Stimulated activated memory B cell treated with anti-CD40 and anti-IgM and Interleukin-4, amounts not matched to agents 10 μg/mL and 1 μg/mL and 100 μg/mL, for 72 hours (primary cell): ENCODE data around the gene RNF14.
"Not testable (repeated sequence)": the region's sequence is repeated elsewhere in the genome, so short reads cannot be mapped to it uniquely, and the experiment has no call there.

Experiments used
- ATAC-seq: fragments of 150-1000 bp; cut with Tn5 transposase; 2 replicates; pipeline ENCODE4 v1.10.0; 2021
- H3K27ac Mint-ChIP-seq: one replicate; pipeline ENCODE4 v1.8.0; 2022; ENCODE audit warnings: mild to moderate bottlenecking, mixed read lengths
- H3K27me3 Mint-ChIP-seq: one replicate; pipeline ENCODE4 v1.8.0; 2022; ENCODE audit warnings: mixed read lengths
- H3K36me3 Mint-ChIP-seq: one replicate; pipeline ENCODE4 v1.8.0; 2022; ENCODE audit warnings: mixed read lengths
- H3K4me1 Mint-ChIP-seq: one replicate; pipeline ENCODE4 v1.8.0; 2022; ENCODE audit warnings: mixed read lengths
- H3K4me3 Mint-ChIP-seq: one replicate; pipeline ENCODE4 v1.8.0; 2022; ENCODE audit warnings: mild to moderate bottlenecking, moderate library complexity, mixed read lengths
- H3K9me3 Mint-ChIP-seq: one replicate; pipeline ENCODE4 v1.8.0; 2022; ENCODE audit warnings: mixed read lengths

RNF14 gene

DNA sequence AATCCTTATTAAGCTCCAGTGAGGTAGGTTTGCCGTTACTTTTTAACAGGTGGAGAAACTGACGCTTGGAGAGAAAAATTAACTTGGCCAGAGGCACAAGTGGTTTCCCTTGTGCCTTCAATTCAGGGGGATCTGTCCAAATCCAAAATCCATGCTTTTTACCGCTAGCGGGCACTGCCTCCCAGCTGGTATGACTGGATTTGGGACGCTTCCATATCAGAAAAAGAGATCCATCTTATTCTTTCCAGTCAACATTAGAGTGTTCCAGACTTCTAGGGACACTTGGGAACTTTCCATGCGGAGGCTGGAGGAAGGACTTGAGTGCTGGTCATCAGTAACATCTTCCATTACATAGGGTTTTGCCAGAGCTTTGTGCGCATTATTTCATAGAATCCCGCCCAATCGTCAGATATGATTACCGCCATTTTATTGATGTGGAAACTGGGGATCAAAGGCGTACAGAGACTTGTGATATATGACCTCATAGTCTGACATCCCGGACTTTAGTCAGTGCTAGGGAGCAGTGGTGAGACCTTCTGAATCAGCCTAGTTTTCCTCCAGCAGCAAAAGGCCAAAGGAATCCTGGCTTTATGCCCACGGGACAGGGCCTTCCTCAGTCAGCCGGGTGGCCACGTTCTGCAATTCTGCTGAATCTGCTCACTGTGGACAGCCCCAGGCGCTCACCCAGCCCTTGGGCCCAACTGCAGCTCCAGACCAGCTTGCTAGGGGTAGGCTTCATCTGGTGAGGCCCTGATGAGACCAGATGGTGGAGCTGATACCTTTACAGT, 45.0 kb downstream of the RNF14 start:
- ATAC-seq, result no peak
- Mint-ChIP-seq H3K36me3 (peaks cover 9% of the 10 kb centered on the region), H3K4me1 (peaks cover 57% of the 10 kb centered on the region), H3K27ac (peak overlapping the region; percentile 66), H3K27me3 (no peaks in the 10 kb centered on the region), H3K9me3 (no peaks in the 10 kb centered on the region), H3K4me3 (no peak overlapping the region)

- H3K4me3 Mint-ChIP-seq, result no peak overlapping the region
- peak; percentile 62 for ATAC-seq
- H3K27ac Mint-ChIP-seq, result peak overlapping the region; percentile 66
- no peaks in the 10 kb centered on the region for H3K9me3 Mint-ChIP-seq
- H3K36me3 Mint-ChIP-seq, result no peaks in the 10 kb centered on the region
- H3K27me3 Mint-ChIP-seq, result peaks cover 8% of the 10 kb centered on the region
- peaks cover 57% of the 10 kb centered on the region for H3K4me1 Mint-ChIP-seq
Measured at GRCh38 chr5:142014911-142015584, 46.1 kb downstream of the RNF14 start.

GRCh38 chr5:142015781-142016533, 47.1 kb downstream of the RNF14 start:
- H3K27ac Mint-ChIP-seq, result peak overlapping the region; percentile 66
- H3K36me3 Mint-ChIP-seq, result no peaks in the 10 kb centered on the region

GRCh38 chr5:142016556-142016955, 47.7 kb downstream of the RNF14 start:
- H3K27ac Mint-ChIP-seq, result peak overlapping the region; percentile 66
- peaks cover 8% of the 10 kb centered on the region for H3K27me3 Mint-ChIP-seq
- H3K4me3 Mint-ChIP-seq, result peak overlapping the region; percentile 6
- ATAC-seq, result peak; percentile 2
- H3K9me3 Mint-ChIP-seq, result peaks cover 3% of the 10 kb centered on the region
- H3K4me1 Mint-ChIP-seq, result peaks cover 57% of the 10 kb centered on the region
- H3K36me3 Mint-ChIP-seq, result no peaks in the 10 kb centered on the region

More at GRCh38 chr5:142015781-142016533, 47.1 kb downstream of the RNF14 start:
- Mint-ChIP-seq H3K4me3 (peak overlapping the region; percentile 24), H3K4me1 (peaks cover 57% of the 10 kb centered on the region), H3K27me3 (peaks cover 8% of the 10 kb centered on the region), H3K9me3 (peaks cover 3% of the 10 kb centered on the region)
- ATAC-seq, result peak; percentile 47

GRCh38 chr5:142017832-142018427, 49.0 kb downstream of the RNF14 start:
- peaks cover 3% of the 10 kb centered on the region for H3K9me3 Mint-ChIP-seq
- H3K4me1 Mint-ChIP-seq, result peaks cover 47% of the 10 kb centered on the region
- H3K36me3 Mint-ChIP-seq, result no peaks in the 10 kb centered on the region
- no peak overlapping the region for H3K4me3 Mint-ChIP-seq
- peak; percentile 71 for ATAC-seq
- peaks cover 8% of the 10 kb centered on the region for H3K27me3 Mint-ChIP-seq
- H3K27ac Mint-ChIP-seq, result peak overlapping the region; percentile 3

DNA sequence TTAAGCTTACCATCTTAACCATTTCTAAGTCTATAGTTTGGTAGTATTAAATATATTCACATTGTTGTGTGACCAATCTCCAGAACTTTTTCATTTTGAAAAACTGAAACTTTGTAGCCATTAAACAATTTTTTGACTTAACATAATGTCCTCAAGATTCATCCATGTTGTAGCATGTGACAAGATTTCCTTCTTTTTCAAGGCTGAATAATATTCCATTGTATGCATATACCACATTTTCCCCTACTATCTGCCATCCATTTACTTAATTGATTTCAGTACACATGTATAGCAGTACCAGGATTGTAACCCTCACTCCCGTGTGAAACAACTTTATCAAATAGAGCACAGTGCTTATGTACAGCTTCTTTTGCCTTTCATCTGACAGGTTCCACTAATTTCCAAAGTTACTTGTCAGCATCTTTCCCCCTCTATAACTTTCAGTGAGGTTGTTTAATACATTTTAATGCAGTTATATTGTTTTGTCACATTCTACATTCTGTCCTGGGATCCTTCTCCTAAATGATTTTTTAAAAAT, 51.3 kb downstream of the RNF14 start:
- H3K27me3 Mint-ChIP-seq, result peaks cover 8% of the 10 kb centered on the region
- no peaks in the 10 kb centered on the region for H3K36me3 Mint-ChIP-seq
- no peak overlapping the region for H3K27ac Mint-ChIP-seq
- no peak for ATAC-seq
- H3K4me1 Mint-ChIP-seq, result peaks cover 38% of the 10 kb centered on the region
- no peak overlapping the region for H3K4me3 Mint-ChIP-seq
- H3K9me3 Mint-ChIP-seq, result peaks cover 3% of the 10 kb centered on the region

DNA sequence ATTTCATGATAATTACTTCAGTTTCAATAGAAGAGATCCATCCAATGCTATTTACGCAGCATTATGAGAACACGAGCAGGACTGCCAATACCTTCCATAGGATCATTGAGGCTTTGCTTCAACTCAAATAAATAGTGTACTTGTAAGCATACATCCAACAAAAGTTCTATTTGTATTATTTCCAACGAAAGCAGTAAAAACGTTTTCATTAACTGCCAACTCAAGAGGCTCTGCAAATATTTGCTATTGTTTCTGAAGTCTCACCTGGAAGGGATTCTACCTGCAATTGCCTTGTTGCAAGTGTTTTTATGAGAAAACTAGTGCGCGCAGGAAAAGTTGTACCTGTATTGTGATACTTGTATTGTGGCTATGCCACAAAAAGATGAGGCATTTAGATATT, 54.9 kb downstream of the RNF14 start:
- H3K4me1 Mint-ChIP-seq, result peaks cover 13% of the 10 kb centered on the region
- peaks cover 3% of the 10 kb centered on the region for H3K9me3 Mint-ChIP-seq
- H3K27me3 Mint-ChIP-seq, result peaks cover 8% of the 10 kb centered on the region
- H3K4me3 Mint-ChIP-seq, result no peak overlapping the region
- no peak for ATAC-seq
- no peak overlapping the region for H3K27ac Mint-ChIP-seq
- no peaks in the 10 kb centered on the region for H3K36me3 Mint-ChIP-seq

DNA sequence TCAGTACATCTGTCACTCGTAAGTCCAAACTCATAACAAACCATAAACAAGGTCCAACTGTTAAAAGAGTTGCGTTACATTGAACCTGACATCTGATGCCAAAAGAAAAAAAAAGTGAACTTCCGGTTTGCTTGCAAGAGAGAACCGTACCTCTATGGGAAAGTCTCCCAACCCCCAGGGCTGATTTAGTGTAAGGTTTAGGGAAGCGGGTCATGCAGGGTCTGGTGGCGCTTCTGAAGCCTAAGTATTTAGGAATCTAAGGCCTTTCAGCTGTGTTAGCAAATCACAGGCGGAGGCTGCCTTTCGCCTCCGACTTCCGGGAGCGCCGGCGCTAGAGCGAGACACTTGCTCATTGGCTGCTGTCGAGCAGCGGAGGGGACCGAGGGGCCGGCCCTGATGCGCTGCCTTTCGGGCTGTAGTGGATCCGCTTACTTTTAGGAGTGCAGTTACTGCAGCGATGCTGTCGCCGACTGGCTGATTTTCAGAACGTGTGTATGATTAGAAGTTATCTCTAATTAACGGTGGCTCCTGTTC, 55.9 kb downstream of the RNF14 start:
- Mint-ChIP-seq H3K27ac (peak overlapping the region; percentile 95), H3K4me1 (peaks cover 13% of the 10 kb centered on the region), H3K4me3 (peak overlapping the region; percentile 73), H3K9me3 (peaks cover 3% of the 10 kb centered on the region), H3K36me3 (no peaks in the 10 kb centered on the region), H3K27me3 (peaks cover 1% of the 10 kb centered on the region)
- ATAC-seq, result peak; percentile 100

DNA sequence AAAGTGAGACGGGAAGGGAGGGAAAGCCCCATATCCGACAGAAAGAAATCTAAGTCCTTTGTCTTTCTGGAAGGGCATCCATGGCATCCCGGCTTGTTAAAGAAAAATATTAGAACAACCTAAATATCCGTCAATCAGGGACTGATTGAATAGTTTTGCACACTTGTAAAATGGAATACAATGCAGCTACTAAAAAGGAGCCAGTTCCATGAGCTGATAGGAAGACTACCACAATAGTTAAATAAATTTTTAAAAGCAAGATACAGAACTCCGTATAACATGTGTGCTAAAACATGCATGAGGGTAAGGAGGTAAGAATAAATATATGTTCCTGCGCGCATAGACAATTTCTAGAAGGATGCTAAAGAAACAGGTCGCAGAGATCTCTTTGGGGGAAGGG, 56.7 kb downstream of the RNF14 start:
- Mint-ChIP-seq H3K4me1 (peaks cover 13% of the 10 kb centered on the region), H3K4me3 (peak overlapping the region; percentile 73), H3K27me3 (peaks cover 9% of the 10 kb centered on the region), H3K9me3 (no peaks in the 10 kb centered on the region), H3K36me3 (no peaks in the 10 kb centered on the region), H3K27ac (peak overlapping the region; percentile 95)
- ATAC-seq, result no peak

GRCh38 chr5:142032150-142032549, 63.2 kb downstream of the RNF14 start:
- Mint-ChIP-seq H3K9me3 (no peaks in the 10 kb centered on the region), H3K27me3 (peaks cover 32% of the 10 kb centered on the region), H3K27ac (no peak overlapping the region), H3K4me1 (no peaks in the 10 kb centered on the region), H3K36me3 (no peaks in the 10 kb centered on the region), H3K4me3 (no peak overlapping the region)
- ATAC-seq, result no peak

- ATAC-seq, result no peak
- no peak overlapping the region for H3K27ac Mint-ChIP-seq
- H3K36me3 Mint-ChIP-seq, result no peaks in the 10 kb centered on the region
- H3K9me3 Mint-ChIP-seq, result no peaks in the 10 kb centered on the region
- H3K4me3 Mint-ChIP-seq, result no peak overlapping the region
- no peaks in the 10 kb centered on the region for H3K4me1 Mint-ChIP-seq
- H3K27me3 Mint-ChIP-seq, result peaks cover 32% of the 10 kb centered on the region
Measured at GRCh38 chr5:142032747-142033631, 64.1 kb downstream of the RNF14 start.

- not testable (repeated sequence) for H3K4me1 Mint-ChIP-seq, H3K9me3 Mint-ChIP-seq, H3K4me3 Mint-ChIP-seq, H3K27ac Mint-ChIP-seq, H3K36me3 Mint-ChIP-seq, ATAC-seq
- H3K27me3 Mint-ChIP-seq, result peaks cover 32% of the 10 kb centered on the region
Measured at GRCh38 chr5:142033632-142034567, 65.0 kb downstream of the RNF14 start.

- no peak for ATAC-seq
- no peak overlapping the region for H3K4me3 Mint-ChIP-seq
- no peak overlapping the region for H3K27ac Mint-ChIP-seq
- peaks cover 29% of the 10 kb centered on the region for H3K27me3 Mint-ChIP-seq
- H3K4me1 Mint-ChIP-seq, result no peaks in the 10 kb centered on the region
- no peaks in the 10 kb centered on the region for H3K9me3 Mint-ChIP-seq
- no peaks in the 10 kb centered on the region for H3K36me3 Mint-ChIP-seq
Measured at GRCh38 chr5:142034994-142035393, 66.1 kb downstream of the RNF14 start.
